SU-DHL-6 (cell line): Measurements from ENCODE around the gene DNAI2.

Source experiments
- H2AFZ ChIP-seq: fragments of 200-600 bp; sonication (generic); 2 replicates; pipeline ENCODE4 v1.6.1; 2014; ENCODE audit warnings: low read depth, mild to moderate bottlenecking, moderate library complexity, mixed read lengths, antibody characterized with exemption, low read length; ENCODE audit not compliant: severe bottlenecking
- H3F3A ChIP-seq: fragments of 200-600 bp; shearing (Covaris generic); 2 replicates; pipeline ENCODE4 v1.6.0; 2016; ENCODE audit warnings: antibody characterized with exemption, mild to moderate bottlenecking; ENCODE audit not compliant: insufficient read depth
- H3K27ac ChIP-seq: fragments of 200-600 bp; sonication (generic); 2 replicates; pipeline ENCODE4 v1.5.1; 2016; ENCODE audit warnings: low read depth, mild to moderate bottlenecking, low read length, moderate library complexity, mixed read lengths
- H3K27me3 ChIP-seq: fragments of 200-600 bp; sonication (generic), shearing (Covaris generic); 2 replicates; pipeline ENCODE4 v1.6.0; 2014; ENCODE audit warnings: mild to moderate bottlenecking, low read length
- H3K36me3 ChIP-seq: fragments of 200-600 bp; sonication (generic); 2 replicates; pipeline ENCODE4 v1.6.1; 2014; ENCODE audit warnings: mild to moderate bottlenecking, low read length, mixed read lengths
- H3K4me2 ChIP-seq: fragments of 300-600, 200-600 bp; shearing (Covaris generic), sonication (generic); 2 replicates; pipeline ENCODE4 v1.6.0; 2014; ENCODE audit warnings: low read length, low read depth, mild to moderate bottlenecking; ENCODE audit not compliant: poor library complexity, severe bottlenecking
- H3K4me3 ChIP-seq: fragments of 200-600 bp; sonication (generic); 2 replicates; pipeline ENCODE4 v1.5.1; 2014; ENCODE audit warnings: antibody characterized with exemption, low read length, mild to moderate bottlenecking, mixed read lengths; ENCODE audit not compliant: insufficient read depth, poor library complexity, severe bottlenecking
- H3K79me2 ChIP-seq: fragments of 200-600 bp; sonication (generic); 2 replicates; pipeline ENCODE4 v1.6.1; 2014; ENCODE audit warnings: mild to moderate bottlenecking, low read length, moderate library complexity; ENCODE audit not compliant: insufficient read depth
- H3K9ac ChIP-seq: fragments of 200-600 bp; sonication (generic); 2 replicates; pipeline ENCODE4 v1.7.0; 2014; ENCODE audit warnings: mild to moderate bottlenecking, low read length
- H3K9me2 ChIP-seq: fragments of 200-600 bp; sonication (generic); replicated peaks from 2 replicates; pipeline ENCODE4 v1.6.1; 2014; ENCODE audit warnings: low read length; ENCODE audit not compliant: insufficient read depth
- H3K9me3 ChIP-seq: fragments of 200-600 bp; sonication (generic); 2 replicates; pipeline ENCODE4 v1.6.1; 2014; ENCODE audit warnings: low read length, mixed read lengths; ENCODE audit not compliant: insufficient read depth
- H4K20me1 ChIP-seq: fragments of 200-600 bp; sonication (generic); 2 replicates; pipeline ENCODE4 v1.6.1; 2014; ENCODE audit warnings: low read depth, mild to moderate bottlenecking, antibody characterized with exemption, low read length, moderate library complexity, mixed read lengths
- CTCF ChIP-seq: fragments of 200-600 bp; sonication (generic); IDR thresholded peaks from one replicate; pipeline ENCODE4 v1.5.1; 2017; ENCODE audit warnings: antibody characterized with exemption, mild to moderate bottlenecking, low read length, moderate library complexity; ENCODE audit not compliant: insufficient read depth, poor library complexity, severe bottlenecking
- EZH2phosphoT487 ChIP-seq: fragments of 200-600 bp; sonication (generic), shearing (Covaris generic); conservative IDR thresholded peaks from 2 replicates; pipeline ENCODE4 v1.6.1; 2018; ENCODE audit warnings: mild to moderate bottlenecking, antibody characterized with exemption, low read length, moderate library complexity, mixed read lengths

Gene DNAI2

GRCh38 chr17:74250324-74250995 is 23.6 kb upstream of the DNAI2 start:
- Histone ChIP-seq H3K9me2 (no peaks in the 10 kb centered on the region), H3K27ac (no peak overlapping the region), H3K4me2 (no peak overlapping the region), H3K36me3 (no peaks in the 10 kb centered on the region), H3K9me3 (no peaks in the 10 kb centered on the region), H4K20me1 (no peaks in the 10 kb centered on the region), H3F3A (no peaks in the 10 kb centered on the region), H3K79me2 (no peaks in the 10 kb centered on the region), H3K9ac (no peak overlapping the region), H3K4me3 (no peak overlapping the region), H3K27me3 (no peaks in the 10 kb centered on the region), H2AFZ (no peak overlapping the region)
- no peak for TF ChIP-seq CTCF
- TF ChIP-seq EZH2phosphoT487: no peak

- Histone ChIP-seq H3K27me3 (no peaks in the 10 kb centered on the region), H3K9me3 (no peaks in the 10 kb centered on the region), H4K20me1 (no peaks in the 10 kb centered on the region), H3K27ac (no peak overlapping the region), H3F3A (no peaks in the 10 kb centered on the region), H3K36me3 (no peaks in the 10 kb centered on the region), H3K9ac (no peak overlapping the region), H3K4me2 (no peak overlapping the region), H3K79me2 (no peaks in the 10 kb centered on the region), H3K9me2 (no peaks in the 10 kb centered on the region), H3K4me3 (no peak overlapping the region), H2AFZ (no peak overlapping the region)
- TF ChIP-seq CTCF (no peak), EZH2phosphoT487 (no peak)
Measured at GRCh38 chr17:74251051-74251450, 23.0 kb upstream of the DNAI2 start.

- H3K36me3 ChIP-seq: no peaks in the 10 kb centered on the region
- H3K79me2 ChIP-seq: no peaks in the 10 kb centered on the region
- no peak overlapping the region for H3K9ac ChIP-seq
- no peaks in the 10 kb centered on the region for H3K27me3 ChIP-seq
- no peak overlapping the region for H3K4me2 ChIP-seq
- H4K20me1 ChIP-seq: no peaks in the 10 kb centered on the region
- no peak overlapping the region for H3K4me3 ChIP-seq
- H2AFZ ChIP-seq: no peak overlapping the region
- H3K27ac ChIP-seq: no peak overlapping the region
- H3K9me2 ChIP-seq: no peaks in the 10 kb centered on the region
- no peaks in the 10 kb centered on the region for H3F3A ChIP-seq
- TF ChIP-seq EZH2phosphoT487 (no peak), CTCF (no peak)
- H3K9me3 ChIP-seq: no peaks in the 10 kb centered on the region
Measured at GRCh38 chr17:74251569-74251968, 22.5 kb upstream of the DNAI2 start.

- H3K27me3 ChIP-seq: no peaks in the 10 kb centered on the region
- H2AFZ ChIP-seq: no peak overlapping the region
- no peak overlapping the region for H3K4me3 ChIP-seq
- H3K9me3 ChIP-seq: no peaks in the 10 kb centered on the region
- H3K36me3 ChIP-seq: no peaks in the 10 kb centered on the region
- no peak overlapping the region for H3K9ac ChIP-seq
- no peaks in the 10 kb centered on the region for H3K9me2 ChIP-seq
- H3K27ac ChIP-seq: no peak overlapping the region
- H3K4me2 ChIP-seq: no peak overlapping the region
- no peak for TF ChIP-seq CTCF
- no peak for TF ChIP-seq EZH2phosphoT487
- H3F3A ChIP-seq: no peaks in the 10 kb centered on the region
- no peaks in the 10 kb centered on the region for H4K20me1 ChIP-seq
- no peaks in the 10 kb centered on the region for H3K79me2 ChIP-seq
Measured at GRCh38 chr17:74252211-74252610, 21.8 kb upstream of the DNAI2 start.
